Gastroesophageal sphincter (tissue), 4 donors: ENCODE data around the gene GHRH. TPM values are rescaled to one million over a fixed set of nuclear protein-coding genes. Genes with fewer than 3 reads are reported as not detected.

Experiments
- ATAC-seq: fragments of 150-250 bp; one replicate; pipeline ENCODE4 v1.9.1; 2016; ENCODE audit warnings: mild to moderate bottlenecking, moderate library complexity
- H3K27ac ChIP-seq, 4 donors: fragments of 200-600 bp; sonication (generic) in 3 of 4; 1 replicate in 3 of 4; 2 replicates in 1 of 4; pipeline ENCODE4 v1.5.1; 2016 to 2019
- H3K27me3 ChIP-seq: fragments of 200-600 bp; sonication (generic); one replicate; pipeline ENCODE4 v1.5.1; 2019
- H3K36me3 ChIP-seq, 2 donors: fragments of 200-600 bp; sonication (generic); one replicate each; pipeline ENCODE4 v1.5.1; 2019; ENCODE audit warnings: control low read depth in 1 of 2
- H3K4me1 ChIP-seq, 3 donors: fragments of 200-600 bp; sonication (generic); 1 replicate in 2 of 3; 2 replicates in 1 of 3; pipeline ENCODE4 v1.5.1; 2016 to 2019; ENCODE audit warnings: control low read depth in 2 of 3
- H3K4me3 ChIP-seq, 2 donors: fragments of 200-600 bp; sonication (generic); one replicate each; pipeline ENCODE4 v1.5.1; 2019; ENCODE audit warnings: mild to moderate bottlenecking in 1 of 2, moderate library complexity in 1 of 2
- H3K9me3 ChIP-seq, 3 donors: fragments of 200-600 bp; sonication (generic); one replicate each; pipeline ENCODE4 v1.5.1; 2017 to 2019; ENCODE audit warnings: control low read depth in 2 of 3
- EP300 ChIP-seq: sonication (generic); formaldehyde crosslinking; IDR thresholded peaks from one replicate; pipeline ENCODE4 v1.6.1; 2017; ENCODE audit warnings: antibody characterized with exemption, mild to moderate bottlenecking
- POLR2A ChIP-seq, 2 donors: fragments of 450-650 bp; IDR thresholded peaks; one replicate each; pipeline ENCODE4 v1.6.1; 2017; ENCODE audit warnings: antibody characterized with exemption in 2 of 2, mild to moderate bottlenecking in 2 of 2, moderate library complexity in 1 of 2
- POLR2AphosphoS5 ChIP-seq: sonication (generic); formaldehyde crosslinking; IDR thresholded peaks from one replicate; pipeline ENCODE4 v1.6.1; 2017; ENCODE audit warnings: antibody characterized with exemption
- WGBS, 2 donors: methylation state at CpG; one replicate each; pipeline ENCODE4 v1.1.5; 2018; ENCODE audit warnings: low coverage in 1 of 2; 5-methylcytosine and 5-hydroxymethylcytosine counted together
- total RNA-seq, 4 donors: library from RNA; depleted of rRNA; stranded (reverse); fragments of >200 nt; gene quantifications; one replicate each; pipeline ENCODE4 v1.1.0, GENCODE V29; 2016
- TF ChIP-seq, protein P1 (sequence below), 4 experiments: fragments of 200-600 bp in 2 of 4; fragments of 450-650 bp in 2 of 4; sonication (generic) in 1 of 4; IDR thresholded peaks; one replicate each; pipeline ENCODE4 v1.5.1; 2017 to 2019; ENCODE audit warnings: antibody characterized with exemption in 4 of 4, mild to moderate bottlenecking in 2 of 4, moderate library complexity in 2 of 4

Gene GHRH
- total RNA-seq, 4 donors from 2014 or later: not detected

DNA sequence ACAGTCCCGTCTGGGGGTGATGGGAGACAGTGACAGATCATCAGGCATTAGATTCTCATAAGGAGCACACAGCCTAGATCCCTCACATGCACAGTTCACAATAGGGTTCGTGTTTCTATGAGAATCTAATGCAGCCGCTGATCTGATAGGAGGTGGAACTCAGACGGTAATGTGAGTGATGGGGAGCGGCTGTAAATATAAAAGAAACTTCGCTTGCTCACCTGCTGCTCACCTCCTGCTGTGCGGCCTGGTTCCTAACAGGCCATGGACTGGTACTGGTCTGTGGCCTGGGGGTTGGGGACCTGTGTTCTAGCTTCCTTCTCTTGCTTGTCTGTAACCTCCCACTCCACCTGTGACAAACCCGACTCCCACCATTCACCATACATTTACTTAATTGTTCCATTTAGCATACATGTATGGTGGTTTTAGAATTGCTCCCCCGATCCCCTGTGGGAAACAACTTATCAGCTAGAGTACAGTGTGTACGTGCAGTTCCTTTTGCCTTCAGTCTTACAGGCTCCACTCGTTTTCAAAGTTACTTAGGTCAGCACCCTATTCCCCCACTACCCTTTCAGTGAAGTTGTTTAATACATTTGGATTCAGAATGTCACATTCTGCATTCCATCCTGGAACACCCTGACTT, 31.8 kb upstream of the GHRH start:
- H3K4me1 ChIP-seq: peaks cover 13 to 77% (median 38%) of the 10 kb centered on the region in 3 donors

GRCh38 chr20:37291724-37292126, 30.1 kb upstream of the GHRH start:
- peaks cover 0 to 15% of the 10 kb centered on the region in 2 donors for H3K36me3 ChIP-seq
- ATAC-seq: no peak
- H3K4me1 ChIP-seq: peaks cover 8 to 60% (median 32%) of the 10 kb centered on the region in 3 donors
- H3K27ac ChIP-seq: peak overlapping the region in 2 of 4 donors; percentile 14 to 96
- no peak overlapping the region for H3K4me3 ChIP-seq
- TF ChIP-seq POLR2AphosphoS5: no peak
- no peak for TF ChIP-seq EP300
- no peaks in the 10 kb centered on the region for H3K9me3 ChIP-seq
- 91 to 95% methylated on average over 6 of the region's 6 CpGs for WGBS, 2 donors
- no peaks in the 10 kb centered on the region for H3K27me3 ChIP-seq

More for the DNA sequence above, 31.8 kb upstream of the GHRH start:
- TF ChIP-seq POLR2AphosphoS5 (no peak), EP300 (no peak), POLR2A (IDR thresholded peaks at IDR 0.05) (no peak)
- TF ChIP-seq, protein P1, sequence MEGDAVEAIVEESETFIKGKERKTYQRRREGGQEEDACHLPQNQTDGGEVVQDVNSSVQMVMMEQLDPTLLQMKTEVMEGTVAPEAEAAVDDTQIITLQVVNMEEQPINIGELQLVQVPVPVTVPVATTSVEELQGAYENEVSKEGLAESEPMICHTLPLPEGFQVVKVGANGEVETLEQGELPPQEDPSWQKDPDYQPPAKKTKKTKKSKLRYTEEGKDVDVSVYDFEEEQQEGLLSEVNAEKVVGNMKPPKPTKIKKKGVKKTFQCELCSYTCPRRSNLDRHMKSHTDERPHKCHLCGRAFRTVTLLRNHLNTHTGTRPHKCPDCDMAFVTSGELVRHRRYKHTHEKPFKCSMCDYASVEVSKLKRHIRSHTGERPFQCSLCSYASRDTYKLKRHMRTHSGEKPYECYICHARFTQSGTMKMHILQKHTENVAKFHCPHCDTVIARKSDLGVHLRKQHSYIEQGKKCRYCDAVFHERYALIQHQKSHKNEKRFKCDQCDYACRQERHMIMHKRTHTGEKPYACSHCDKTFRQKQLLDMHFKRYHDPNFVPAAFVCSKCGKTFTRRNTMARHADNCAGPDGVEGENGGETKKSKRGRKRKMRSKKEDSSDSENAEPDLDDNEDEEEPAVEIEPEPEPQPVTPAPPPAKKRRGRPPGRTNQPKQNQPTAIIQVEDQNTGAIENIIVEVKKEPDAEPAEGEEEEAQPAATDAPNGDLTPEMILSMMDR (IDR thresholded peaks at IDR 0.05): no peak
- Histone ChIP-seq H3K36me3 (peaks cover 0 to 15% of the 10 kb centered on the region in 2 donors), H3K27ac (peak overlapping the region; percentile 82 to 95 (median 83)), H3K27me3 (no peaks in the 10 kb centered on the region), H3K9me3 (no peaks in the 10 kb centered on the region), H3K4me3 (no peak overlapping the region)
- ATAC-seq: no peak
- WGBS, 2 donors: 93% methylated on average over 7 to 11 of the region's 11 CpGs

DNA sequence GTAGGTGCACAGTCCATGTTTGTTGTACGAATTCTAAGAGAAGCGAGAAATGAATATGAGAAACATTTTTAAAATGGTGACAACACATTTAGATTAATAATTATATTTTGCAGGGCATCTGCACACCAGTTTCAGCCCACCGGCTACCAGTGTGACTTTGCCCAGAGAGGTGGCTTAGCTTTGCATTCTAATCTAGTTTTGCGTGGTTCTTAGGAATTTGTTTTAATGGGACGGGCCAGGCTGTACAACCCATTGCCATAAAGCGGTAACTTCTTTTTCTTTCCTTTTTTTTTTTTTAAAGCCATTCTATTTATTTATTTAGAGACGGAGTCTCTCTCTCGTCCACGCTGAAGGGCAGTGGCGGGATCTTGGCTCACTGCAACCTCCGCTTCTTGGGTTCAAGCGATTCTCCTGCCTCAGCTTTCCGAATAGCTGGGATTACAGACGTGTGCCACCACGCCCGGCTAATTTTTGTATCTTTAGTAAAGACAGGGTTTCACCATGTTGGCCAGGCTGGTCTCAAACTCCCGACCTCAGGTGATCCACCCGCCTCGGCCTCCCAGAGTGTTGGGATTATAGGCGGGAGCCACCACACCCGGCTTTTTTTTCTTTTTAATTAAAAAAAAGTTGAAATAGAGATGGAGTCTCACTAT, 28.7 kb upstream of the GHRH start:
- no peak for TF ChIP-seq EP300
- TF ChIP-seq, protein P1 (IDR thresholded peaks at IDR 0.05): no peak
- no peak for TF ChIP-seq POLR2AphosphoS5
- no peak for TF ChIP-seq POLR2A (IDR thresholded peaks at IDR 0.05)
- no peaks in the 10 kb centered on the region for H3K27me3 ChIP-seq
- WGBS, 2 donors: 16 to 56% methylated on average over 6 to 20 of the region's 21 CpGs
- peak overlapping the region; percentile 91 to 97 (median 94) for H3K27ac ChIP-seq
- H3K4me3 ChIP-seq: peak overlapping the region; percentile 92 to 93
- no peaks in the 10 kb centered on the region for H3K9me3 ChIP-seq
- peaks cover 8 to 45% (median 18%) of the 10 kb centered on the region in 3 donors for H3K4me1 ChIP-seq
- no peak for ATAC-seq
- peaks cover 0 to 15% of the 10 kb centered on the region in 2 donors for H3K36me3 ChIP-seq

DNA sequence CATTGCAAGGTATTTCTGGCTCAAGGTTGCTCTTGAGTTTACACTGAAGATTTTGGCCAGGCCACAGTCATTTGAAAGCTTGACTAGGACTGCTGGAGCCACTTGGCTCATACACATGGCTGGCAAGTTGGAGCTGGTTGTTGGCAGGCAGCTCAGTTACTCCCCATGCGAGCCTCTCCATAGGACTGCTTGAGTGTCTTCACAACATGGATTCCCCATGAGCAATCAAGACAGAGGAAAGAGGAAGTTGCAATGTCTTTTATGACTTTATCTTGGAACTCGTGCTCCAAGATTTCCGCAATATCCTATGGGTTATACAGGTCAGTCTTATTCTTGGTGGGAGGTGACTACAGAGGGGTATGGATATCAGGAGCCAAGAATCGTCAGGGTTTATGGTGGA, 26.5 kb upstream of the GHRH start:
- Histone ChIP-seq H3K4me1 (peaks cover 4 to 29% (median 9%) of the 10 kb centered on the region in 3 donors), H3K36me3 (peaks cover 0 to 11% of the 10 kb centered on the region in 2 donors), H3K9me3 (no peaks in the 10 kb centered on the region), H3K27me3 (no peaks in the 10 kb centered on the region), H3K4me3 (no peak overlapping the region), H3K27ac (no peak overlapping the region)
- 80 to 96% methylated on average over 3 to 4 of the region's 4 CpGs for WGBS, 2 donors
- no peak for ATAC-seq
- TF ChIP-seq POLR2AphosphoS5 (no peak), POLR2A (IDR thresholded peaks at IDR 0.05) (no peak), EP300 (no peak)
- TF ChIP-seq, protein P1 (IDR thresholded peaks at IDR 0.05): no peak

- no peaks in the 10 kb centered on the region for H3K36me3 ChIP-seq
- TF ChIP-seq, protein P1 (IDR thresholded peaks at IDR 0.05): no peak
- TF ChIP-seq POLR2A (IDR thresholded peaks at IDR 0.05) (no peak), POLR2AphosphoS5 (no peak), EP300 (no peak)
- H3K4me3 ChIP-seq: no peak overlapping the region
- peaks cover 4 to 23% (median 8%) of the 10 kb centered on the region in 3 donors for H3K4me1 ChIP-seq
- 68 to 86% methylated on average over 5 to 12 of the region's 12 CpGs for WGBS, 2 donors
- ATAC-seq: no peak
- no peaks in the 10 kb centered on the region for H3K9me3 ChIP-seq
- H3K27ac ChIP-seq: no peak overlapping the region
- H3K27me3 ChIP-seq: no peaks in the 10 kb centered on the region
These were observed 24.2 kb upstream of the GHRH start for GRCh38 chr20:37285664-37286374.
